Gastrocnemius medialis (tissue), 4 donors: Measurements from ENCODE around the gene MOGAT1.

Experiments used
- POLR2A ChIP-seq, 2 donors: fragments of 450-650 bp; IDR thresholded peaks; one replicate each; pipeline ENCODE4 v1.6.1; 2017; ENCODE audit warnings: antibody characterized with exemption in 2 of 2, mild to moderate bottlenecking in 2 of 2, moderate library complexity in 2 of 2
- TF ChIP-seq, protein P1 (sequence below), 5 experiments: fragments of 450-650 bp in 3 of 5; fragments of 200-600 bp in 2 of 5; sonication (generic) in 2 of 5; IDR thresholded peaks in 4 of 5; conservative IDR thresholded peaks in 1 of 5; 1 replicate in 4 of 5; 2 replicates in 1 of 5; pipeline ENCODE4 v1.5.1; 2016 to 2019; ENCODE audit warnings: antibody characterized with exemption in 5 of 5, mild to moderate bottlenecking in 3 of 5, moderate library complexity in 3 of 5

DNA sequence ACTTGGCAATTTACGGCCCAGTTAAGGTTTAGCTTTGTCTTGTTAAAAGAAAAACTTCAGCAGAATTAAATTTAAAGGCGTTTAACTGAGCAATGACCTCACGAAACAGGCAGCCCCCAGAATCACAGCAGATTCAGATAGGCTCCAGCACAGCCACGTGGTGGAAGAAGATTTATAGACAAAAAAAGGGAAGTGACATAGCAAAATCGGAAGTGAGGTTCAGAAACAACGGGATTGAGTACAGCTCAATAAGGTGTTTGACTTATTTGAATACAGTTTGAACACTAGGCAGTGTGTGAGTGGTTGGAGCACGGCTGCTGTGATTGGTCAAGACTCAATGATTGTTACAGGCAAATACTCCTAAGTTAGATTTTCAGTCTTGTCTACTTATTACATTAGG is 79.8 kb downstream of the MOGAT1 start:
- TF ChIP-seq, protein P1, sequence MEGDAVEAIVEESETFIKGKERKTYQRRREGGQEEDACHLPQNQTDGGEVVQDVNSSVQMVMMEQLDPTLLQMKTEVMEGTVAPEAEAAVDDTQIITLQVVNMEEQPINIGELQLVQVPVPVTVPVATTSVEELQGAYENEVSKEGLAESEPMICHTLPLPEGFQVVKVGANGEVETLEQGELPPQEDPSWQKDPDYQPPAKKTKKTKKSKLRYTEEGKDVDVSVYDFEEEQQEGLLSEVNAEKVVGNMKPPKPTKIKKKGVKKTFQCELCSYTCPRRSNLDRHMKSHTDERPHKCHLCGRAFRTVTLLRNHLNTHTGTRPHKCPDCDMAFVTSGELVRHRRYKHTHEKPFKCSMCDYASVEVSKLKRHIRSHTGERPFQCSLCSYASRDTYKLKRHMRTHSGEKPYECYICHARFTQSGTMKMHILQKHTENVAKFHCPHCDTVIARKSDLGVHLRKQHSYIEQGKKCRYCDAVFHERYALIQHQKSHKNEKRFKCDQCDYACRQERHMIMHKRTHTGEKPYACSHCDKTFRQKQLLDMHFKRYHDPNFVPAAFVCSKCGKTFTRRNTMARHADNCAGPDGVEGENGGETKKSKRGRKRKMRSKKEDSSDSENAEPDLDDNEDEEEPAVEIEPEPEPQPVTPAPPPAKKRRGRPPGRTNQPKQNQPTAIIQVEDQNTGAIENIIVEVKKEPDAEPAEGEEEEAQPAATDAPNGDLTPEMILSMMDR (IDR thresholded peaks at IDR 0.05 in 4 of 5, conservative IDR thresholded peaks at IDR 0.05 in 1 of 5) = no peak
- TF ChIP-seq POLR2A (IDR thresholded peaks at IDR 0.05) = no peak
